H1 (cell line): ENCODE measurements around the gene TCHP. TPM values are rescaled to one million over a fixed set of nuclear protein-coding genes. Genes with fewer than 3 reads are reported as not detected.

Experiments
- CTCF ChIA-PET: fragments of 300-600 bp; sonication (Branson Sonifier 250); formaldehyde crosslinking; loops from one replicate; lab custom pipeline; 2021; ENCODE audit not compliant: partially characterized antibody; lab: Charles Lee
- POLR2A ChIA-PET: fragments of 300-600 bp; sonication (Branson Sonifier 250); formaldehyde crosslinking; loops from one replicate; lab custom pipeline; 2021; ENCODE audit warnings: inconsistent platforms; ENCODE audit not compliant: partially characterized antibody; lab: Charles Lee
- DNase-seq, 2 experiments: peaks; one replicate each; pipeline versions ENCODE4 v3.0.0 to v3.0.0-alpha.2; 2010 to 2022; ENCODE audit warnings: low spot score in 2 of 2, low read depth in 1 of 2, mixed read lengths in 1 of 2
- FAIRE-seq: peaks from 2 replicates; lab custom pipeline; 2011; peaks lifted over from hg19 to GRCh38; lab: Jason Lieb, UNC
- H2AFZ ChIP-seq: 2 replicates; pipeline ENCODE4 v1.8.1; 2012; ENCODE audit warnings: low read length, inconsistent platforms
- H2AK5ac ChIP-seq: 2 replicates; pipeline ENCODE4 v1.6.1; 2013; ENCODE audit warnings: low read depth, low read length
- H2BK120ac ChIP-seq: replicated peaks from 2 replicates; pipeline ENCODE3; 2013; ENCODE audit warnings: low read depth, low read length, inconsistent platforms
- H2BK12ac ChIP-seq: 2 replicates; pipeline ENCODE4 v1.6.1; 2013; ENCODE audit warnings: low read depth, low read length
- H2BK15ac ChIP-seq: 2 replicates; pipeline ENCODE4 v1.6.1; 2013; ENCODE audit warnings: low read length
- H2BK20ac ChIP-seq: 2 replicates; pipeline ENCODE4 v1.6.1; 2013; ENCODE audit warnings: low read length
- H2BK5ac ChIP-seq: 2 replicates; pipeline ENCODE4 v1.6.1; 2013; ENCODE audit warnings: low read depth, low read length
- H3K14ac ChIP-seq: 2 replicates; pipeline ENCODE4 v1.6.1; 2013; ENCODE audit warnings: inconsistent platforms; ENCODE audit not compliant: insufficient read length
- H3K18ac ChIP-seq: 2 replicates; pipeline ENCODE4 v1.6.1; 2013; ENCODE audit warnings: low read length; ENCODE audit errors: extremely low read depth
- H3K23ac ChIP-seq: 2 replicates; pipeline ENCODE4 v1.6.1; 2013; ENCODE audit warnings: inconsistent platforms; ENCODE audit not compliant: insufficient read length
- H3K23me2 ChIP-seq: 2 replicates; pipeline ENCODE4 v1.6.1; 2013; ENCODE audit warnings: low read depth, low read length
- H3K27ac ChIP-seq: 2 replicates; pipeline ENCODE4 v1.6.1; 2011; ENCODE audit warnings: low read depth, low read length, inconsistent platforms
- H3K27me3 ChIP-seq, 4 experiments: replicated peaks in 1 of 4; 1 replicate in 1 of 4; 2 replicates in 3 of 4; pipeline versions ENCODE4 v1.6.1 to v1.8.1; 2011 to 2013; ENCODE audit warnings: low read length in 3 of 4, mild to moderate bottlenecking in 3 of 4, inconsistent platforms in 2 of 4, mixed read lengths in 2 of 4, moderate library complexity in 1 of 4; ENCODE audit not compliant: control insufficient read depth in 3 of 4, insufficient read depth in 3 of 4; ENCODE audit errors: extremely low read depth in 1 of 4
- H3K36me3 ChIP-seq, 4 experiments: 2 replicates each; pipeline versions ENCODE4 v1.6.1 to v1.8.1; 2011 to 2013; ENCODE audit warnings: mild to moderate bottlenecking in 4 of 4, low read length in 3 of 4, moderate library complexity in 2 of 4, control low read depth in 1 of 4, inconsistent platforms in 1 of 4; ENCODE audit not compliant: insufficient read depth in 4 of 4, control insufficient read depth in 2 of 4
- H3K4ac ChIP-seq: replicated peaks from 2 replicates; pipeline ENCODE3; 2013; ENCODE audit warnings: low read length, low read depth, mixed read lengths, inconsistent platforms; ENCODE audit not compliant: insufficient read length
- H3K4me1 ChIP-seq, 4 experiments: replicated peaks in 1 of 4; 1 replicate in 1 of 4; 2 replicates in 3 of 4; pipeline versions ENCODE4 v1.6.1 to v1.8.1; 2011 to 2013; ENCODE audit warnings: low read length in 3 of 4, inconsistent platforms in 2 of 4, mixed read lengths in 1 of 4; ENCODE audit not compliant: insufficient read depth in 4 of 4, control insufficient read depth in 3 of 4
- H3K4me2 ChIP-seq, 2 experiments: 2 replicates each; pipeline versions ENCODE4 v1.6.1 to v1.8.1; 2011 to 2013; ENCODE audit warnings: low read depth in 2 of 2, low read length in 2 of 2, control low read depth in 1 of 2, inconsistent platforms in 1 of 2, mild to moderate bottlenecking in 1 of 2; ENCODE audit not compliant: insufficient read depth in 1 of 2
- H3K4me3 ChIP-seq, 4 experiments: fragments of 200-600, 300-600 bp in 1 of 4; sonication (generic), shearing (Covaris generic), sonication (Bioruptor Twin) in 1 of 4; 2 replicates each; pipeline versions ENCODE4 v1.5.1 to v1.8.1; 2011 to 2016; ENCODE audit warnings: low read length in 4 of 4, low read depth in 3 of 4, control low read depth in 2 of 4, inconsistent platforms in 2 of 4, mild to moderate bottlenecking in 2 of 4, mixed read lengths in 1 of 4, moderate library complexity in 1 of 4; ENCODE audit not compliant: insufficient read depth in 2 of 4; ENCODE audit errors: extremely low read depth in 1 of 4
- H3K56ac ChIP-seq: replicated peaks from 2 replicates; pipeline ENCODE3; 2013; ENCODE audit warnings: low read depth, mild to moderate bottlenecking, mixed read lengths, low read length, inconsistent platforms; ENCODE audit not compliant: insufficient read length
- H3K79me1 ChIP-seq: 2 replicates; pipeline ENCODE4 v1.6.1; 2013; ENCODE audit warnings: low read depth, low read length, control low read depth
- H3K79me2 ChIP-seq, 2 experiments: 2 replicates each; pipeline versions ENCODE4 v1.6.1 to v1.8.1; 2012 to 2013; ENCODE audit warnings: low read length in 2 of 2, mild to moderate bottlenecking in 2 of 2, inconsistent platforms in 1 of 2; ENCODE audit not compliant: insufficient read depth in 2 of 2, control insufficient read depth in 1 of 2
- H3K9ac ChIP-seq, 4 experiments: replicated peaks in 1 of 4; 1 replicate in 1 of 4; 2 replicates in 3 of 4; pipeline versions ENCODE4 v1.6.1 to v1.8.1; 2011 to 2013; ENCODE audit warnings: low read depth in 3 of 4, low read length in 3 of 4, control low read depth in 2 of 4, mild to moderate bottlenecking in 2 of 4, moderate library complexity in 2 of 4, inconsistent platforms in 1 of 4; ENCODE audit errors: extremely low read depth in 1 of 4
- H3K9me3 ChIP-seq, 2 experiments: 2 replicates each; pipeline versions ENCODE4 v1.6.1 to v1.8.1; 2012 to 2013; ENCODE audit warnings: mild to moderate bottlenecking in 2 of 2, moderate library complexity in 2 of 2, control low read depth in 1 of 2, inconsistent platforms in 1 of 2, low read depth in 1 of 2, low read length in 1 of 2, mixed read lengths in 1 of 2; ENCODE audit not compliant: insufficient read depth in 2 of 2
- H4K20me1 ChIP-seq, 2 experiments: replicated peaks in 1 of 2; 2 replicates each; pipeline versions ENCODE3 to v1.8.1; 2011 to 2013; ENCODE audit warnings: inconsistent platforms in 2 of 2, low read length in 2 of 2, mild to moderate bottlenecking in 1 of 2; ENCODE audit not compliant: insufficient read depth in 2 of 2, control insufficient read depth in 1 of 2
- H4K5ac ChIP-seq: 2 replicates; pipeline ENCODE4 v1.6.1; 2013; ENCODE audit warnings: low read length, low read depth, mixed read lengths, inconsistent platforms; ENCODE audit not compliant: insufficient read length
- H4K8ac ChIP-seq: 2 replicates; pipeline ENCODE4 v1.8.0; 2013; ENCODE audit warnings: mild to moderate bottlenecking, moderate library complexity, low read length, inconsistent platforms; ENCODE audit not compliant: insufficient read depth; ENCODE audit errors: extremely low read depth
- H4K91ac ChIP-seq: replicated peaks from 2 replicates; pipeline ENCODE3; 2013; ENCODE audit warnings: low read length, mixed read lengths, inconsistent platforms; ENCODE audit not compliant: insufficient read length
- ASH2L ChIP-seq: fragments of 200-600, 300-600 bp; sonication (generic); IDR thresholded peaks from one replicate; pipeline ENCODE4 v1.7.1; 2017; ENCODE audit warnings: low read length
- CBX8 ChIP-seq: fragments of 300-800, 300-1000 bp; sonication (generic); IDR thresholded peaks from 2 replicates; pipeline ENCODE4 v1.7.1; 2016; ENCODE audit warnings: low read depth, low read length, borderline replicate concordance
- CHD1 ChIP-seq: IDR thresholded peaks from 2 replicates; pipeline ENCODE4 v1.6.1; 2012; ENCODE audit warnings: low read depth, low read length, improper control_type of control experiment
- CTBP2 ChIP-seq: IDR thresholded peaks from 2 replicates; pipeline ENCODE4 v1.7.0; 2011; ENCODE audit warnings: borderline replicate concordance, mild to moderate bottlenecking, moderate library complexity, mixed read lengths, low read length; ENCODE audit not compliant: insufficient read depth, insufficient read length
- HDAC6 ChIP-seq: IDR thresholded peaks from one replicate; pipeline ENCODE4 v1.7.1; 2012; ENCODE audit warnings: low read depth, mild to moderate bottlenecking, inconsistent platforms, low read length, moderate library complexity
- KDM4A ChIP-seq: IDR thresholded peaks from one replicate; pipeline ENCODE4 v1.7.1; 2012; ENCODE audit warnings: low read depth, mild to moderate bottlenecking, moderate library complexity, low read length, inconsistent platforms; ENCODE audit not compliant: severe bottlenecking
- POLR2AphosphoS5 ChIP-seq: IDR thresholded peaks from 2 replicates; pipeline ENCODE4 v1.6.1; 2011; ENCODE audit warnings: low read depth, low read length
- POU5F1 ChIP-seq: IDR thresholded peaks from 2 replicates; pipeline ENCODE4 v1.6.1; 2011; ENCODE audit warnings: low read depth, mild to moderate bottlenecking, low read length, moderate library complexity
- SP4 ChIP-seq: IDR thresholded peaks from 2 replicates; pipeline ENCODE4 v1.6.1; 2012; ENCODE audit warnings: low read length, inconsistent platforms
- TAF7 ChIP-seq: optimal IDR thresholded peaks from 2 replicates; pipeline ENCODE3; 2011; ENCODE audit warnings: low read depth, mild to moderate bottlenecking, inconsistent platforms, low read length, moderate library complexity, borderline replicate concordance
- TCF12 ChIP-seq: IDR thresholded peaks from 2 replicates; pipeline ENCODE4 v1.6.1; 2011; ENCODE audit warnings: low read depth, mild to moderate bottlenecking, low read length
- TEAD4 ChIP-seq: IDR thresholded peaks from 2 replicates; pipeline ENCODE4 v1.6.1; 2012; ENCODE audit warnings: low read depth, low read length, inconsistent platforms, mixed read lengths
- WGBS, 2 experiments: shearing (Covaris generic) in 1 of 2; methylation state at CpG; one replicate each; pipeline versions ENCODE4 v1.1.6 to v1.1.7; 2013 to 2015; ENCODE audit warnings: low lambda C conversion rate in 2 of 2, mixed read lengths in 2 of 2, inconsistent platforms in 1 of 2, low coverage in 1 of 2, missing lambda C conversion rate in 1 of 2; ENCODE audit not compliant: insufficient replicate concordance in 2 of 2, insufficient coverage in 1 of 2, insufficient read length in 1 of 2; ENCODE audit errors: extremely low coverage in 1 of 2, missing lambda C conversion rate in 1 of 2; 5-methylcytosine and 5-hydroxymethylcytosine counted together
- polyA plus RNA-seq, 7 experiments: library from polyadenylated mRNA; depleted of rRNA in 3 of 7; stranded (reverse) in 5 of 7; unstranded in 2 of 7; fragments of >200 nt in 5 of 7; fragments of 200-250 nt in 2 of 7; gene quantifications; 1 replicate in 5 of 7; 2 replicates in 1 of 7; 4 replicates in 1 of 7; pipeline versions ENCODE4 v1.2.1 to v1.2.3, GENCODE V29; 2011 to 2013; ENCODE audit warnings: missing spikeins in 2 of 7, mixed read lengths in 2 of 7
- total RNA-seq: library from RNA; stranded (reverse); fragmentation: NEBNext Ultra II Directional; extraction: Animal tissue kit (Norgen Biotek cat#: 25700); gene quantifications from 2 replicates; pipeline ENCODE4 v1.2.1, GENCODE V29; 2021

The TCHP gene
- total and polyA plus RNA-seq, 2 of the 8 experiments (the other 6 are each of a cell fraction or from before 2014, with no cell fraction given): 2.8 to 4.5 TPM

DNA sequence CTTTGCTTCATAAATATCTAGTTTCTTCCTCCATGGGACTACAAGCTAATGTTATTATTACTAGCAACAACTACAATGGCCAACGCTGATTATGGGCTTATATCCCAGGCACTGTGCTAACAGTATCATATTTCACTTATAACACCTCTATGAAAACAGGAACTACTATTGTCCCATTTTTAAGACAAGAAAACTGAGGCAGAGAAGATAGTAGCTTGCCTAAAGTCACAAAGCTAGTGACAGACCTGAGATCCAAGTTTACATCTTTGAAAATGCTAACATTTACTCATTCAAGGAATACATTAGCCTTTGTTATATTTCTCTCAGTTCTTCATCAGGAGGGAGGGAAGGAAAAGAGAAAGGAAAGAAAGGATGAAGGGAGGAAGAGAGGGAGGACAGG is 63.3 kb downstream of the TCHP start:
- FAIRE-seq (no peak), DNase-seq (no peak)
- Histone ChIP-seq H3K14ac (no peak overlapping the region), H4K5ac (no peak overlapping the region), H3K27me3 (no peaks in the 10 kb centered on the region), H3K56ac (no peak overlapping the region), H2BK15ac (no peak overlapping the region), H4K8ac (no peak overlapping the region), H3K4ac (no peak overlapping the region), H3K23me2 (no peaks in the 10 kb centered on the region), H3K9me3 (no peaks in the 10 kb centered on the region), H3K79me1 (no peaks in the 10 kb centered on the region), H2BK120ac (no peak overlapping the region), H2BK12ac (no peak overlapping the region), H2AK5ac (no peak overlapping the region), H3K9ac (no peak overlapping the region), H3K4me3 (no peak overlapping the region), H3K23ac (no peak overlapping the region), H2AFZ (no peak overlapping the region), H3K36me3 (peaks cover 0 to 13% (median 2%) of the 10 kb centered on the region in 4 experiments; a peak in 2 of 8 replicates), H2BK20ac (no peak overlapping the region), H3K4me1 (no peaks in the 10 kb centered on the region), H4K20me1 (no peaks in the 10 kb centered on the region), H4K91ac (no peak overlapping the region), H2BK5ac (no peak overlapping the region), H3K79me2 (no peaks in the 10 kb centered on the region), H3K27ac (no peak overlapping the region), H3K18ac (no peak overlapping the region), H3K4me2 (no peak overlapping the region)
- ChIA-PET POLR2A (interaction anchor here (1.7 kb wide), 1 partner anchor 10 kb away, joined by 4 read pairs; no protein-coding TSS in a partner anchor), CTCF (interaction anchor here (1.0 to 2.2 kb wide), 4 partner anchors 30 to 111 kb away, joined by 3 to 6 read pairs (median 4); no protein-coding TSS in a partner anchor)
- TF ChIP-seq TEAD4 (no peak), SP4 (no peak), POU5F1 (no peak), CHD1 (no peak), TAF7 (no peak), CBX8 (no peak), ASH2L (no peak), HDAC6 (no peak), POLR2AphosphoS5 (no peak), KDM4A (no peak), TCF12 (no peak), CTBP2 (no peak)
- WGBS, 2 experiments: 95% methylated on average over 1 of the region's 1 CpG; no CpG with 5 or more reads in 1 of the 2 experiments
